Loucy (cell line): Measurements from ENCODE around the gene CPA3.

Source experiments
- CTCF ChIP-seq: fragments of 200-600 bp; sonication (generic); conservative IDR thresholded peaks from 2 replicates; pipeline ENCODE4 v1.5.1; 2014; ENCODE audit warnings: mild to moderate bottlenecking, antibody characterized with exemption, low read length
- EZH2phosphoT487 ChIP-seq: fragments of 200-600 bp; IDR thresholded peaks from 2 replicates; pipeline ENCODE4 v1.6.1; 2018; ENCODE audit warnings: antibody characterized with exemption, mild to moderate bottlenecking, moderate library complexity, borderline replicate concordance

- TF ChIP-seq CTCF (no peak), EZH2phosphoT487 (no peak)
These were observed 73.8 kb downstream of the CPA3 start for GRCh38 chr3:148938936-148939335.
